Osteocyte (in vitro differentiated cells): ENCODE measurements around the gene SNTG2. TPM values are rescaled to one million over a fixed set of nuclear protein-coding genes. Genes with fewer than 3 reads are reported as not detected.

Source experiments
- DNase-seq: peaks from one replicate; pipeline ENCODE4 v3.0.0; 2021; ENCODE audit warnings: mixed read lengths; ENCODE audit not compliant: unreplicated experiment; ENCODE audit errors: extremely low spot score
- H3K27ac Mint-ChIP-seq: one replicate; pipeline ENCODE4 v1.8.0; 2021; ENCODE audit warnings: mild to moderate bottlenecking, mixed read lengths; ENCODE audit not compliant: unreplicated experiment
- H3K27me3 Mint-ChIP-seq: one replicate; pipeline ENCODE4 v1.8.0; 2021; ENCODE audit warnings: mixed read lengths; ENCODE audit not compliant: unreplicated experiment
- H3K36me3 Mint-ChIP-seq: one replicate; pipeline ENCODE4 v1.8.0; 2021; ENCODE audit warnings: mixed read lengths; ENCODE audit not compliant: unreplicated experiment
- H3K4me1 Mint-ChIP-seq: one replicate; pipeline ENCODE4 v1.8.0; 2021; ENCODE audit warnings: mixed read lengths; ENCODE audit not compliant: unreplicated experiment
- H3K4me3 Mint-ChIP-seq: one replicate; pipeline ENCODE4 v1.8.0; 2021; ENCODE audit warnings: mild to moderate bottlenecking, moderate library complexity, mixed read lengths; ENCODE audit not compliant: unreplicated experiment
- H3K9me3 Mint-ChIP-seq: one replicate; pipeline ENCODE4 v1.8.0; 2021; ENCODE audit warnings: mixed read lengths; ENCODE audit not compliant: unreplicated experiment
- total RNA-seq: library from RNA; stranded (reverse); gene quantifications from 2 replicates; pipeline ENCODE4 v1.2.1, GENCODE V29; 2021
- TF ChIP-seq, protein P1 (sequence below): fragments of 200-600 bp; sonication (generic); IDR thresholded peaks from 2 replicates; pipeline ENCODE4 v1.5.0; 2021; ENCODE audit warnings: antibody characterized with exemption, mild to moderate bottlenecking, moderate library complexity

SNTG2 gene
- total RNA-seq, 1 donor from 2014 or later = not detected

DNA sequence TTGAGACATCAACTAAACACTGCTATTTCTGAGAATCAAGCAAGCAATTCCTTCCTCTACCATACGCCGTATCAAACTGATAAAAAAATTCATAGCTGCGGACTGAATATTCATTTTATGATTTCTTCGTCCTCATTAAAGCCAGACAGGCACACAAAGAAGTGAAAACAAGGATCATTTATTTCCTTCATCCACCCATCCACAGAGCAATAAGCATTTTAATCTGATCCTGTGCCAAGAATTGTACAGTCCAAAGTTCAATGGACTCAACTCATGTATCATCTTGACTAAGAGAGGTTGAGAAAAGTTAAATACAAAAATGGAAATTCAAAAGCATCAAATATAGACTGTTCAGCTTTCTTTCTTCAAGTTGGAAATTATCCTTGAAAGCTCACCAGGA lies 19.7 kb upstream of the SNTG2 start:
- Mint-ChIP-seq H3K36me3 (no peaks in the 10 kb centered on the region), H3K9me3 (no peaks in the 10 kb centered on the region), H3K4me3 (no peak overlapping the region), H3K4me1 (no peaks in the 10 kb centered on the region), H3K27ac (no peak overlapping the region), H3K27me3 (no peaks in the 10 kb centered on the region)
- TF ChIP-seq, protein P1, sequence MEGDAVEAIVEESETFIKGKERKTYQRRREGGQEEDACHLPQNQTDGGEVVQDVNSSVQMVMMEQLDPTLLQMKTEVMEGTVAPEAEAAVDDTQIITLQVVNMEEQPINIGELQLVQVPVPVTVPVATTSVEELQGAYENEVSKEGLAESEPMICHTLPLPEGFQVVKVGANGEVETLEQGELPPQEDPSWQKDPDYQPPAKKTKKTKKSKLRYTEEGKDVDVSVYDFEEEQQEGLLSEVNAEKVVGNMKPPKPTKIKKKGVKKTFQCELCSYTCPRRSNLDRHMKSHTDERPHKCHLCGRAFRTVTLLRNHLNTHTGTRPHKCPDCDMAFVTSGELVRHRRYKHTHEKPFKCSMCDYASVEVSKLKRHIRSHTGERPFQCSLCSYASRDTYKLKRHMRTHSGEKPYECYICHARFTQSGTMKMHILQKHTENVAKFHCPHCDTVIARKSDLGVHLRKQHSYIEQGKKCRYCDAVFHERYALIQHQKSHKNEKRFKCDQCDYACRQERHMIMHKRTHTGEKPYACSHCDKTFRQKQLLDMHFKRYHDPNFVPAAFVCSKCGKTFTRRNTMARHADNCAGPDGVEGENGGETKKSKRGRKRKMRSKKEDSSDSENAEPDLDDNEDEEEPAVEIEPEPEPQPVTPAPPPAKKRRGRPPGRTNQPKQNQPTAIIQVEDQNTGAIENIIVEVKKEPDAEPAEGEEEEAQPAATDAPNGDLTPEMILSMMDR = no peak
- DNase-seq = no peak

DNA sequence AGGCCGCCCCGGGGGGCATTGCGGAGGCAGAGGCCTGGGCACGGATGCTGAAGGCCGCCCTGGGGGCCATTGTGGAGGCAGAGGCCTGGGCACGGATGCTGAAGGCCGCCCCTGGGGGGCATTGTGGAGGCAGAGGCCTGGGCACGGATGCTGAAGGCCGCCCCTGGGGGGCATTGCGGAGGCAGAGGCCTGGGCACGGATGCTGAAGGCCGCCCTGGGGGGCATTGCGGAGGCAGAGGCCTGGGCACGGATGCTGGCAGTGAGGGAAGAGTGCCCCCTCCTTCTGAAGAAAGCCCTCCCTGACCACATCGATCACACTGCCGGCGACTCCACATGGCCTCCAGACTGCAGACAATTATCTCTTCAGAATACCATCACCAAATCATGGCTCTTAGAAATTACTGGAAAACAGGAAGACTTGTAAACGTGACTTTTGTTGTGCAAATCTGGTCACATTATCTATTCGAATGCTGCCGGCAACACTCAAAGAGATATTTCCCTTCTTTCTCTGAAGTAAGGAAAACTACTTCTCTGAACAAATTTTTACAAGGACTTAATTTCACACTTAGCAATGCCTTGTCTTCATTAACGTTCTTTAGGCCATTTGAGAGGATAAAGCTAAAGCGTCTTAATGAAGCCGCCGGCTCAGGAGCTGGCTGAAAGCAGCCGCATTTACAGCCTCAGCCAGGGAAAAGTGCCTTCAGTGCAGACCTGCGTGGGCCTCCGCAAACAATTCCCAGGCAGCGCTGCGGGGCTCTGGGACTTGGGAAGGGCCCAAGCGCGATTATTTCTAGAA lies 18.1 kb upstream of the SNTG2 start:
- Mint-ChIP-seq H3K27ac (no peak overlapping the region), H3K4me3 (no peak overlapping the region), H3K9me3 (no peaks in the 10 kb centered on the region)

DNA sequence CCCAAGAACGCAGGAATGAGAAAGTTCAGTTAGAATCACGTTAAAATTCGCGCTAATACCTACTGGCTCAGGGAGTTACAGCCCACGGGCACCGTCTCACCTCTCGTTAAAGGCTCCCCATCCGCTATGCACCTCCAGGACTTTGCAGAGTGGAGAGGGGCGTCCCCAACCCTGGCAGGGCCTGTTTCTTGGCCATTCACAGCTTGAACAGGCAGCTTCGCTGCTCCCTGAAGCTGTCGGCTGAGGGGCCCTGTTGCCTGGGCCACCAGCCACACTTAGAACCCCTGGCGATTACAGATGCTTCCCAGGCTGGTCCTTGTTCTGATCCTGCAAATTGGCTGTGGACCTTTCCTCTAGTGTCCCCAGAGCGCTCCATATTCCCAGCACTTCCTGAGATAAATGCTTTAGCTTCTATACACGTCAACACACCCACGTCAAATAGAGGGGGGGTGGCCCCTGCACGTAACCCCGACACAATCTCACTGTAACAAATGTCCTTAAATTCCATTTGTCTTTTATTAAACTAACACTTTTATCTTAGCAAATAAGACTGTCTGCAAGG lies 16.8 kb upstream of the SNTG2 start:
- TF ChIP-seq, protein P1 = no peak
- Mint-ChIP-seq H3K36me3 (no peaks in the 10 kb centered on the region), H3K27ac (no peak overlapping the region), H3K9me3 (no peaks in the 10 kb centered on the region), H3K4me3 (no peak overlapping the region), H3K27me3 (no peaks in the 10 kb centered on the region), H3K4me1 (peaks cover 14% of the 10 kb centered on the region)
- no peak for DNase-seq

More for the DNA sequence above, 18.1 kb upstream of the SNTG2 start:
- TF ChIP-seq, protein P1 = no peak
- H3K36me3 Mint-ChIP-seq = no peaks in the 10 kb centered on the region
- no peaks in the 10 kb centered on the region for H3K27me3 Mint-ChIP-seq
- H3K4me1 Mint-ChIP-seq = peaks cover 5% of the 10 kb centered on the region
- DNase-seq = no peak

- no peak for DNase-seq
- Mint-ChIP-seq H3K4me1 (peaks cover 33% of the 10 kb centered on the region), H3K27ac (no peak overlapping the region), H3K9me3 (no peaks in the 10 kb centered on the region), H3K27me3 (no peaks in the 10 kb centered on the region), H3K36me3 (no peaks in the 10 kb centered on the region), H3K4me3 (no peak overlapping the region)
- TF ChIP-seq, protein P1 = no peak
Observed at GRCh38 chr2:937530-937929, 13.1 kb upstream of the SNTG2 start.

- Mint-ChIP-seq H3K27ac (no peak overlapping the region), H3K27me3 (no peaks in the 10 kb centered on the region), H3K36me3 (no peaks in the 10 kb centered on the region), H3K4me1 (peaks cover 33% of the 10 kb centered on the region), H3K4me3 (no peak overlapping the region), H3K9me3 (no peaks in the 10 kb centered on the region)
- no peak for DNase-seq
- TF ChIP-seq, protein P1 = no peak
Observed at GRCh38 chr2:938181-939005, 12.3 kb upstream of the SNTG2 start.
